Articular chondrocyte of knee joint (primary cell): Measurements from ENCODE around the gene ZNF763. TPM values are rescaled to one million over a fixed set of nuclear protein-coding genes. Genes with fewer than 3 reads are reported as not detected.

Experiments
- small RNA-seq: library from RNA; depleted of rRNA; stranded (forward); fragments of <200 nt; gene quantifications from one replicate; pipeline ENCODE3, GENCODE V24; 2012
- total RNA-seq: library from RNA; depleted of rRNA; stranded (reverse); fragments of >200 nt; gene quantifications from 2 replicates; pipeline ENCODE4 v1.2.3, GENCODE V29; 2012

ZNF763 gene
- 3.0 and 4.5 TPM in 2 replicates for total RNA-seq

DNA sequence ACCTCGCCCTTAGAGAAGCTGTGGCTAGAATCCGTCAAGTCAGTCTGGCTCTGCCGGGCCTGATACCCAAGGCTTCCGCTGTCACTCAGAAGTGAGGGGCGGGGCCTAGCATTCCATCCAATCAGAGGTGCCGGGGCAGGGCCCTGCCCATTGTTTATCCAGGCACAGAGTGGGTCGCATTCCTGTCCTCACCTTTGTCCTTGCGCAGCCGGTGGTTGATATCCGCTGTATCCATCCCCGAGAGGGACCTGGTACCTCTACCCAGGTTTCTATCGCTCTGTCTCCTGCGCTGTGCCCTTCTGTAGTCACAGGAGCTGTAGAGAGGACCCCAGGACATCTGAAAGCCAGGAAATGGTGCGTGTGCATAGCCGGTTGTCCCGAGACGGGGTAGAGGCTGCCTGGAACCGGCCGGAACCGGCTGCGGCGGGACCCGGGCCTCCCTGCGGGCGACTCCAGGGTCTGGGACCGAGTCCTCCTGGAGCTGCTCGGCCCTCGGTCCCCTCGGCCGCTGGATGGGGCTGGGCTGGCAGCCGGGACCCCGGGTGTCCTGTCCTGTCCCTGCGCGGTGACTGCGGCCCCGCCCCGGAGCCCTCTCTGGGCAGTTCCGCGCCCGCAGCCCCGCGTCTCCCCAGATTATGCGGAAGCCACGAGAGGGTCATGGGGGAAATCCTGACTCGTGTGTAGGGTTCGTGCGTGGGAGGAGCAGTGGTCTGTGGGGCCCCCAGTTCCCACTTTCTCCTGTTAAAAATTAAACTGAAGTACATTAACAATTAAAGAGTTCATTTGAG is at the start of gene ZNF763:
Gene ZNF763 (plus strand): TSS at position 183 of the 788 bp plus-strand sequence. CDS start 169 bp downstream, at position 352.

DNA sequence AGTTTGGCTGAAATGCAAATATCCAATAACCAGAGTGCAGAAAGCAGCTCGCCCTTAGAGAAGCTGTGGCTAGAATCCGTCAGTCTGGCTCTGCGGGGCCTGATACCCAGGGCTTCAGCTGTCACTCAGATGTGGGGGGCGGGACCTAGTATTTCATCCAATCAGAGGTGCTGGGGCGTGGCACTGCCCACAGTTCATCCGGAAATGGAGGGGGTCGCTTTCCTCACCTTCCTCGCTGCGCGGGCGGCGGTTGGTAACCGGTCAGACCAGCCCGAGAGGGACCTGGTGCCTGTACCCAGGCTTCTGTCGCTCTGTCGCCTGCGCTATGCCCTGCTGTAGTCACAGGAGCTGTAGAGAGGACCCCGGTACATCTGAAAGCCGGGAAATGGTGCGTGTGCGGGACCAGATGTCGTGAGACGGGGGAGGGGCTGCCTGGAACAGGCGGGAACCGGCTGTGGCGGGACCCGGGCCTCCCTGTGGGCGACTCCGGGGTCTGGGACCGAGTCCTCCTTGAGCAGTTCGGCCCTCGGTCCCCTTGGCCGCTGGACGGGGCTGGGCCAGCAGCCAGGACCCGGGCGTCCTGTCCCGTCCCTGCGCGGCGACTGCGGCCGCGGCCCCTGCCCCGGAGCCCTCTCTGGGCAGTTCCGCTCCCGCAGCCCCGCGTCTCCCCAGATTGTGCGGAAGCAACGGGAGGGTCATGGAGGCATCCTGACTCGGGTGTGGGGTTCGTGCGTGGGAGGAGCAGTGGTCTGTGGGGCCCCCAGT is 39.8 kb upstream of the ZNF763 start, which contains the start of gene ZNF700:
Gene ZNF700 (plus strand): TSS at position 222 of the 765 bp plus-strand sequence. CDS start 104 bp downstream, at position 326.

Small RNA genes lying within 50 kb of the gene (small RNA-seq; reads per million reads assigned to genes)
- gene RNA5SP464 (not detected), gene RNA5SP465 (not detected)

Other genes with a start within 250 kb of the ZNF763 start
- gene ZNF823, start 226.1 kb upstream of the ZNF763 start, total RNA-seq = 6.7 and 9.6 TPM in 2 replicates
- gene ZNF441, start 198.0 kb upstream of the ZNF763 start, total RNA-seq = 12.9 and 17.3 TPM in 2 replicates
- 5.6 and 7.5 TPM in 2 replicates for gene ZNF491, start 166.5 kb upstream of the ZNF763 start, total RNA-seq
- 11.6 and 16.9 TPM in 2 replicates for gene ZNF440, start 150.8 kb upstream of the ZNF763 start, total RNA-seq
- gene ZNF439, start 116.3 kb upstream of the ZNF763 start, total RNA-seq = 11.9 and 17.4 TPM in 2 replicates
- 15.0 and 17.2 TPM in 2 replicates for gene ZNF69, start 77.3 kb upstream of the ZNF763 start, total RNA-seq
- 8.8 and 13.6 TPM in 2 replicates for gene ZNF700, start 39.9 kb upstream of the ZNF763 start, total RNA-seq
- gene ZNF433, start 70.6 kb downstream of the ZNF763 start, total RNA-seq = 5.9 and 6.8 TPM in 2 replicates
- gene ZNF878, start 87.9 kb downstream of the ZNF763 start, total RNA-seq = 0.52 and 0.65 TPM in 2 replicates
- 18.0 and 19.8 TPM in 2 replicates for gene ZNF844, start 99.7 kb downstream of the ZNF763 start, total RNA-seq
- gene ZNF20, start 175.3 kb downstream of the ZNF763 start, total RNA-seq = 6.3 and 10.6 TPM in 2 replicates
- gene ZNF625, start 191.7 kb downstream of the ZNF763 start, total RNA-seq = 12.9 and 18.2 TPM in 2 replicates
- gene ZNF136, start 198.1 kb downstream of the ZNF763 start, total RNA-seq = 8.4 and 12.1 TPM in 2 replicates